Ovary (tissue), 9 donors: ENCODE results near the gene PRKAR2A. TPM values are rescaled to one million over a fixed set of nuclear protein-coding genes. Genes with fewer than 3 reads are reported as not detected.

ENCODE experiments used
- DNase-seq, 5 donors: peaks; one replicate each; pipeline ENCODE4 v3.0.0-alpha.2; 2019 to 2020
- H3K27ac ChIP-seq, 2 donors: fragments of 200-600 bp; one replicate each; pipeline versions ENCODE4 v1.5.1 to v1.8.0; 2019 to 2022
- H3K27me3 ChIP-seq: fragments of 200-600 bp; one replicate; pipeline ENCODE4 v1.8.0; 2022
- H3K36me3 ChIP-seq: fragments of 200-600 bp; sonication (generic); one replicate; pipeline ENCODE4 v1.5.1; 2019
- H3K4me1 ChIP-seq: one replicate; pipeline ENCODE4 v1.8.1; 2013; ENCODE audit warnings: mild to moderate bottlenecking, moderate library complexity; ENCODE audit not compliant: insufficient read depth
- H3K4me3 ChIP-seq: fragments of 200-600 bp; sonication (generic); one replicate; pipeline ENCODE4 v1.5.1; 2017
- H3K9me3 ChIP-seq, 2 donors: fragments of 200-600 bp in 1 of 2; sonication (generic) in 1 of 2; one replicate each; pipeline versions ENCODE4 v1.5.1 to v1.8.1; 2013 to 2019; ENCODE audit warnings: mild to moderate bottlenecking in 1 of 2, moderate library complexity in 1 of 2
- EP300 ChIP-seq: sonication (generic); formaldehyde crosslinking; IDR thresholded peaks from one replicate; pipeline ENCODE4 v1.6.1; 2017; ENCODE audit warnings: antibody characterized with exemption
- POLR2A ChIP-seq: fragments of 450-650 bp; IDR thresholded peaks from one replicate; pipeline ENCODE4 v1.6.1; 2017; ENCODE audit warnings: antibody characterized with exemption, mild to moderate bottlenecking, moderate library complexity
- WGBS, 3 donors: extraction: QIAGEN DNeasy Blood & Tissue Kit in 1 of 3; methylation state at CpG; one replicate each; pipeline versions ENCODE4 v1.1.5 to v1.1.7; 2013 to 2017; 5-methylcytosine and 5-hydroxymethylcytosine counted together
- intact Hi-C, 4 donors: fragments of 100-400 bp; cut with DNase I; formaldehyde crosslinking; loops; one replicate each; pipeline versions ENCODE4 v1.11.0 to v1.15.1; 2022 to 2023
- polyA plus RNA-seq, 2 donors: library from polyadenylated mRNA; stranded (reverse); fragments of 200-250 nt in 1 of 2; fragments of 350-450 nt in 1 of 2; fragmentation: Illumina TruSeq in 1 of 2; extraction: RNeasy Lipid Tissue Mini Kit (QIAGEN cat#74804) in 1 of 2; gene quantifications; one replicate each; pipeline ENCODE4 v1.2.3, GENCODE V29; 2013 to 2014
- total RNA-seq, 7 donors: library from RNA; depleted of rRNA in 2 of 7; stranded (reverse); fragments of >200 nt in 2 of 7; fragmentation: NEBNext Ultra II Directional in 3 of 7; extraction: Animal tissue kit (Norgen Biotek cat#: 25700) in 3 of 7; gene quantifications; one replicate each; pipeline versions ENCODE4 v1.1.0 to v1.2.4, GENCODE V29; 2016 to 2023
- TF ChIP-seq, protein P1 (sequence below), 3 donors: fragments of 450-650 bp in 2 of 3; fragments of 200-600 bp in 1 of 3; IDR thresholded peaks; one replicate each; pipeline versions ENCODE4 v1.5.1 to v1.8.0; 2016 to 2022; ENCODE audit warnings: antibody characterized with exemption in 3 of 3, mild to moderate bottlenecking in 1 of 3
- donor health status: DM: no; HTN: no; CAD: no; lungs with moderate emphysema.
- donor health status: DM: no; HTN: no; CAD: no.
- donor health status: Bipolar disorder and iron deficiency.
- donor health status: DM: yes; HTN: yes; CAD: no.
- donor health status: DM: no; HTN: no; CAD: no.
- donor health status: DM: yes; HTN: yes; CAD: no.

The PRKAR2A gene
- total and polyA plus RNA-seq, 9 donors = 9.4 to 52.6 (median 41.5) TPM

DNA sequence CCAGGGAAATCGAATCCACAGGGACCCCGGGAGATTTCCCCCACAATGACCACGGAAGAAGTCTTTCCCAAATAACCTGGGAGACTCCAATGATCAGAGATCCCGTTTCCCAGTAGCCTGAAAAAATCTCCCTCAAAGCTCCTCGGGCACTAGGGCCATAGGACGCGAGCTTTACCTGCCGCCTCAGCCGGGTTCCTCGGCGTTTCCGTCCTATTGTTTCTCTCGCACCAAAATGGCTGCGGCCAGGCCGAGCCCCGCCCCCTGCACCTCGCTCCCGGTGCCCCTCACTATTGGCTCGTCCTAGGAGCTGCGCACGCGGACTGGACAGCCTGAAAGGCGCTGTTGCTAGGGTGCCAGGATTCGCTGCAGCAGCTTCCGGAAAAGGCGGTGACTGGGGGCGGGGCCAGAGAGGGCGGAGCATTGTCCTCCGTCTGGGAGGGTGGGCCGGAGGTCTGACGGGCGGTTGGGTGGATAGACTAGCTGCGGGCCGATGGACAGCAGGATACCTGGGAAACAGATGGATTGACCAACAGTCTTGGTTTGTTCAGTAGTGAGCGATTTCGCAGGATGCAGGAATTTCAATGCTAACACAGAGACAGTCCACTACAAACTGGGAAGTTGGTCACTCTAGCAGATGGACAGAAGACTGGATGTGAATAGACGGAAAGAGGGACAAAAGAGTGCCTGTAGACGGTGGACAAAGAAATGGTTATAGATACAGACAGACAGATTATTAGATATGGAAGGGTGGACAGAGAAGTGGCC is 130.5 kb downstream of the PRKAR2A start, which contains the start of gene IP6K2:
Gene IP6K2 (minus strand): TSS at position 240 of the 765 bp plus-strand sequence. CDS start 21,930 bp downstream, outside the sequence.
- Histone ChIP-seq H3K4me3 (peak within 1 kb of the TSS; percentile 87), H3K27ac (peak within 1 kb of the TSS; percentile 35 to 58), H3K36me3 (no peaks in the 10 kb centered on the region), H3K9me3 (no peaks in the 10 kb centered on the region), H3K4me1 (peaks cover 8% of the 10 kb centered on the region), H3K27me3 (no peaks in the 10 kb centered on the region)
- WGBS, 3 donors = 3% methylated on average over 38 of the region's 38 CpGs
- intact Hi-C loops = no loop called here
- TF ChIP-seq POLR2A = peak; percentile 70
- TF ChIP-seq, protein P1, sequence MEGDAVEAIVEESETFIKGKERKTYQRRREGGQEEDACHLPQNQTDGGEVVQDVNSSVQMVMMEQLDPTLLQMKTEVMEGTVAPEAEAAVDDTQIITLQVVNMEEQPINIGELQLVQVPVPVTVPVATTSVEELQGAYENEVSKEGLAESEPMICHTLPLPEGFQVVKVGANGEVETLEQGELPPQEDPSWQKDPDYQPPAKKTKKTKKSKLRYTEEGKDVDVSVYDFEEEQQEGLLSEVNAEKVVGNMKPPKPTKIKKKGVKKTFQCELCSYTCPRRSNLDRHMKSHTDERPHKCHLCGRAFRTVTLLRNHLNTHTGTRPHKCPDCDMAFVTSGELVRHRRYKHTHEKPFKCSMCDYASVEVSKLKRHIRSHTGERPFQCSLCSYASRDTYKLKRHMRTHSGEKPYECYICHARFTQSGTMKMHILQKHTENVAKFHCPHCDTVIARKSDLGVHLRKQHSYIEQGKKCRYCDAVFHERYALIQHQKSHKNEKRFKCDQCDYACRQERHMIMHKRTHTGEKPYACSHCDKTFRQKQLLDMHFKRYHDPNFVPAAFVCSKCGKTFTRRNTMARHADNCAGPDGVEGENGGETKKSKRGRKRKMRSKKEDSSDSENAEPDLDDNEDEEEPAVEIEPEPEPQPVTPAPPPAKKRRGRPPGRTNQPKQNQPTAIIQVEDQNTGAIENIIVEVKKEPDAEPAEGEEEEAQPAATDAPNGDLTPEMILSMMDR (IDR thresholded peaks at IDR 0.05) = no peak
- peak; percentile 99 for DNase-seq

DNA sequence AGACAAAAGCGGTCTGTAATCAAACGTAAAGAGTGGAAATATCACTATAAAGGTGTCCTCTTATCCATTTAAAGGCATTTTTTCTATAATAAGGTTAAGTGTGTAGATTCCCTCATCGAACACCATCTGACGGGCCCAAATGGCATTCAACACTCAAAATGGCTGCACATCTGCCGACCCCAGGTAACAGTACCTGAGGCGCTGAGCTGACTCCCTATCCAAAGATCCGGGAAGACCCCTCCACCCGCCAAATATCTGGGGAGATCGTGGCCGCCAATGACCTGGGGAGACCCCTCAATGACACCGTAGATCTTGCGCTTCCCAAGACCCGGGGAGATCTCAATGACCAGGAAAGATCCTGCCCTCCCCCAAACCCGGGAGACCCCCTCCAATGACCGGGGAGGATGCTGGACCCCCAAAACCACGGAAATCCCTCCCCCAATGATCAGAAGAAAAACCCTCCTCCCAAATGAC is 131.1 kb downstream of the PRKAR2A start:
- Histone ChIP-seq H3K4me1 (peaks cover 10% of the 10 kb centered on the region), H3K4me3 (peak overlapping the region; percentile 87), H3K27ac (peak overlapping the region; percentile 35 to 58), H3K27me3 (no peaks in the 10 kb centered on the region), H3K9me3 (no peaks in the 10 kb centered on the region), H3K36me3 (no peaks in the 10 kb centered on the region)
- 0 to 2% (median 0%) methylated on average over 12 to 16 of the region's 16 CpGs for WGBS, 3 donors
- TF ChIP-seq EP300 = no peak
- TF ChIP-seq POLR2A = no peak
- TF ChIP-seq, protein P1 (IDR thresholded peaks at IDR 0.05) = no peak
- intact Hi-C loops = no loop called here
- DNase-seq = peak in 2 of 5 donors; percentile 18 to 51

DNA sequence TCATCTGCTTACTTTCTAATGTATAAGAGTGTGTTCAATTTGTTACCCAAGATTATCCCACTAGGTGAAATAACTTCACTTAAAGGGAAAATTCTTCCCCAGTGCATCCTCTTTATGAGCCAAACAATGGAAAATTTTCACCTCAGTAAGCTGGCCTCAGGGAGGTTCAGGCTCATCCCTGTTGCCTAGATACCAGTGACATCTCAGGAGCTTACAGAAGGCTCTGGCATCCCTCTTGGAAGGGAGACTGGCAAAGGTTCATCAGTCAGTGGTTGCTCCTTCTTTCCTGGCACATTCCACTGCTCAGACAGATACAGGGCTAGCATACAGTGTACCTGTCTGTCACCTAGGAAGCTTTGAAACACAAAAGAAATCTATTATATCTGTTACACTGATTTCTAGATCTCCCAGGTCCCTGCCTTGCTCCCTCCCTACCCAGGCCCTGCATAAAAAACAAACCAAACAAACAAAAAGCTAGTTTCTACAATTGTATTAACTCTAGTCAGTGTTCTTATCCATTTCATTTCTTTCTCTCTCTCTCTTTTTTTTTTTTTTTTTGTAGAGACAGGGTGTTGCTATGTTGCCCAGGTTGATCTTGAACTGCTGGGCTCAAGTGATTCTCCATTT is 132.4 kb downstream of the PRKAR2A start:
- Histone ChIP-seq H3K36me3 (no peaks in the 10 kb centered on the region), H3K9me3 (no peaks in the 10 kb centered on the region), H3K4me1 (peaks cover 10% of the 10 kb centered on the region), H3K4me3 (peak overlapping the region; percentile 6), H3K27me3 (no peaks in the 10 kb centered on the region), H3K27ac (no peak overlapping the region)
- intact Hi-C loops = no loop called here
- no peak for DNase-seq
- no peak for TF ChIP-seq POLR2A
- TF ChIP-seq EP300 = no peak
- TF ChIP-seq, protein P1 (IDR thresholded peaks at IDR 0.05) = no peak

DNA sequence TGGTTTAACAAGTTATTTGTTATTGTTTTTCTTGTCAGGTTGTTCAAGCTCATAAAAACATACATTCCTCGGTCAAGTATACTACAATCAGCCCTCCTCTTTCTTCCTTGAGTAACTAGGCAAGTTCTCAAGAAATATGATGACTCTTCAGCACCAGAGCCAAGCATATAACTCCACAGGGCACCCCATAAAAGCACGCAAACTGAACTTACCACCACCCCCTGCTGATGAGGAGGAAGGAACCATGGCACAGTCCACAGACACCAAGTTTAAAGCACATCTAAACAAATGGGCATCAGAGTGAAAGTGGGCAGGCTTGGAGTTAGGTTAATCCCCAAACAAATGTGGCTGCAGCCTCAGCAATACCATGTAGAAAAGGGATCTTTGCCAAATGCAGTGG is 135.9 kb downstream of the PRKAR2A start:
- no peak for TF ChIP-seq POLR2A
- TF ChIP-seq, protein P1 (IDR thresholded peaks at IDR 0.05) = no peak
- no peak for TF ChIP-seq EP300
- DNase-seq = no peak
- Histone ChIP-seq H3K9me3 (no peaks in the 10 kb centered on the region), H3K27me3 (no peaks in the 10 kb centered on the region), H3K36me3 (no peaks in the 10 kb centered on the region), H3K27ac (no peak overlapping the region), H3K4me3 (no peak overlapping the region), H3K4me1 (peaks cover 18% of the 10 kb centered on the region)
- WGBS, 3 donors = 62 to 73% (median 71%) methylated on average over 2 of the region's 2 CpGs
- intact Hi-C loops = no loop called here
